Measurements from ENCODE around the gene CCL23.

DNA sequence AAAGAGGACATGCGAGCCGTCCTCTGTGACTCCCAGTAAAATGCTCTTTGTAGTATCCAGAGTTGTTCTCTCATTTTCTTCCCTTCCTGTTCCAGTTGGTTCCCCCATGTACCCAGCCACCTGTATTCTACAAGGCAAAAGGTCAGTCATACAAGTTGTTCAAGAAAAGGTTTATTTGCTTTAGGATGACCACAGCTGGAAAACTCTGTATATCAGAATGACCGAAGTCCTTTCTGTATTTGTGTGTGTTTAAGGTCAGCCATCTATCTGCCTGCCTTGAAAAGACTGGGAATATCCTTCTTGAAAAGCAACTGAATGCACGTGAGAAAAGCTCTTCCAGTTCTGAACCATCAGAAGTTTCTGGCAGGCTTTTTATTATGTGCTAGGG lies 44.8 kb downstream of the CCL23 start:
- no peak for TF ChIP-seq POLR2A (IDR thresholded peaks at IDR 0.05)
- TF ChIP-seq, protein P1, sequence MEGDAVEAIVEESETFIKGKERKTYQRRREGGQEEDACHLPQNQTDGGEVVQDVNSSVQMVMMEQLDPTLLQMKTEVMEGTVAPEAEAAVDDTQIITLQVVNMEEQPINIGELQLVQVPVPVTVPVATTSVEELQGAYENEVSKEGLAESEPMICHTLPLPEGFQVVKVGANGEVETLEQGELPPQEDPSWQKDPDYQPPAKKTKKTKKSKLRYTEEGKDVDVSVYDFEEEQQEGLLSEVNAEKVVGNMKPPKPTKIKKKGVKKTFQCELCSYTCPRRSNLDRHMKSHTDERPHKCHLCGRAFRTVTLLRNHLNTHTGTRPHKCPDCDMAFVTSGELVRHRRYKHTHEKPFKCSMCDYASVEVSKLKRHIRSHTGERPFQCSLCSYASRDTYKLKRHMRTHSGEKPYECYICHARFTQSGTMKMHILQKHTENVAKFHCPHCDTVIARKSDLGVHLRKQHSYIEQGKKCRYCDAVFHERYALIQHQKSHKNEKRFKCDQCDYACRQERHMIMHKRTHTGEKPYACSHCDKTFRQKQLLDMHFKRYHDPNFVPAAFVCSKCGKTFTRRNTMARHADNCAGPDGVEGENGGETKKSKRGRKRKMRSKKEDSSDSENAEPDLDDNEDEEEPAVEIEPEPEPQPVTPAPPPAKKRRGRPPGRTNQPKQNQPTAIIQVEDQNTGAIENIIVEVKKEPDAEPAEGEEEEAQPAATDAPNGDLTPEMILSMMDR (IDR thresholded peaks at IDR 0.05 in 8 of 11, conservative IDR thresholded peaks at IDR 0.05 in 3 of 11) = no peak

Measured in spleen (tissue), 7 donors.